ENCODE results near the gene SIN3A.

GRCh38 chr15:75431682-75432081 is 19.8 kb downstream of the SIN3A start:
- no peak for TF ChIP-seq CTCF (IDR thresholded peaks at IDR 0.05)
- TF ChIP-seq POLR2AphosphoS5 (IDR thresholded peaks at IDR 0.05; ENCODE audit: low read depth, low read length), result no peak

Data from Panc1 (cell line).